Caco-2 (cell line): ENCODE results near the gene TIMM44. TPM values are rescaled to one million over a fixed set of nuclear protein-coding genes. Genes with fewer than 3 reads are reported as not detected.
"Not testable (repeated sequence)": the region's sequence is repeated elsewhere in the genome, so short reads cannot be mapped to it uniquely, and the experiment has no call there.

ENCODE experiments used
- BruUV-seq: library from RNA; stranded (reverse); fragments of 400-500 nt; replicated peaks from 2 replicates; lab custom pipeline; 2021; lab: Mats Ljungman, UMichigan
- CTCF ChIA-PET: fragments of 300-600 bp; sonication (Branson Sonifier 250); formaldehyde crosslinking; loops from one replicate; lab custom pipeline; 2022; ENCODE audit warnings: antibody characterized with exemption; lab: Charles Lee
- POLR2A ChIA-PET: fragments of 300-600 bp; sonication (Branson Sonifier 250); formaldehyde crosslinking; loops from one replicate; lab custom pipeline; 2022; ENCODE audit warnings: antibody characterized with exemption; lab: Charles Lee
- DNase-seq, 2 experiments: peaks; one replicate each; pipeline versions ENCODE4 v3.0.0 to v3.0.0-alpha.2; 2020 to 2022
- H3K27me3 ChIP-seq: replicated peaks from 2 replicates; pipeline ENCODE4 v1.6.0; 2011; ENCODE audit warnings: low read length; ENCODE audit not compliant: control insufficient read depth, insufficient read depth
- H3K36me3 ChIP-seq: 2 replicates; pipeline ENCODE4 v1.5.1; 2011; ENCODE audit warnings: low read length; ENCODE audit not compliant: control insufficient read depth, insufficient read depth
- H3K4me1 ChIP-seq: fragments of 250-450 bp; sonication (Bioruptor Pico); 2 replicates; pipeline ENCODE4 v1.5.1; 2020; ENCODE audit warnings: mild to moderate bottlenecking
- H3K4me3 ChIP-seq: 2 replicates; pipeline ENCODE4 v1.5.1; 2011; ENCODE audit warnings: low read depth, mild to moderate bottlenecking, control low read depth, low read length
- H3K9me3 ChIP-seq: fragments of 250-450 bp; sonication (Bioruptor Pico); 2 replicates; pipeline ENCODE4 v1.5.1; 2020; ENCODE audit warnings: mild to moderate bottlenecking, moderate library complexity
- H3K27ac Mint-ChIP-seq: one replicate; pipeline ENCODE4 v1.8.0; 2022; ENCODE audit warnings: mixed read lengths; ENCODE audit not compliant: unreplicated experiment
- H3K27me3 Mint-ChIP-seq: one replicate; pipeline ENCODE4 v1.8.0; 2022; ENCODE audit warnings: mixed read lengths; ENCODE audit not compliant: insufficient read depth, unreplicated experiment
- H3K36me3 Mint-ChIP-seq: one replicate; pipeline ENCODE4 v1.8.0; 2022; ENCODE audit warnings: mild to moderate bottlenecking, mixed read lengths; ENCODE audit not compliant: insufficient read depth, unreplicated experiment
- H3K4me1 Mint-ChIP-seq: one replicate; pipeline ENCODE4 v1.8.0; 2022; ENCODE audit warnings: low read depth, mixed read lengths; ENCODE audit not compliant: unreplicated experiment
- H3K4me3 Mint-ChIP-seq: one replicate; pipeline ENCODE4 v1.8.0; 2022; ENCODE audit warnings: mild to moderate bottlenecking, moderate library complexity, mixed read lengths; ENCODE audit not compliant: unreplicated experiment
- H3K9me3 Mint-ChIP-seq: one replicate; pipeline ENCODE4 v1.8.0; 2022; ENCODE audit warnings: mixed read lengths; ENCODE audit not compliant: unreplicated experiment
- intact Hi-C: fragments of 100-400 bp; cut with micrococcal nuclease; formaldehyde crosslinking; loops from one replicate; pipeline ENCODE4 v1.10.0; 2022; ENCODE audit not compliant: unreplicated experiment
- total RNA-seq: library from RNA; stranded (reverse); gene quantifications from 2 replicates; pipeline ENCODE4 v1.2.3, GENCODE V29; 2022
- TF ChIP-seq, protein P1 (sequence below), 2 experiments: fragments of 200-600 bp in 1 of 2; IDR thresholded peaks; 1 replicate in 1 of 2; 2 replicates in 1 of 2; pipeline versions ENCODE4 v1.5.1 to v1.8.0; 2011 to 2022; ENCODE audit warnings: antibody characterized with exemption in 1 of 2, control low read depth in 1 of 2, inconsistent platforms in 1 of 2, low read depth in 1 of 2, low read length in 1 of 2, mild to moderate bottlenecking in 1 of 2, moderate library complexity in 1 of 2; ENCODE audit not compliant: insufficient read depth in 1 of 2, severe bottlenecking in 1 of 2, unreplicated experiment in 1 of 2

Gene TIMM44
- total RNA-seq, 1 experiment from 2014 or later: 129 TPM

DNA sequence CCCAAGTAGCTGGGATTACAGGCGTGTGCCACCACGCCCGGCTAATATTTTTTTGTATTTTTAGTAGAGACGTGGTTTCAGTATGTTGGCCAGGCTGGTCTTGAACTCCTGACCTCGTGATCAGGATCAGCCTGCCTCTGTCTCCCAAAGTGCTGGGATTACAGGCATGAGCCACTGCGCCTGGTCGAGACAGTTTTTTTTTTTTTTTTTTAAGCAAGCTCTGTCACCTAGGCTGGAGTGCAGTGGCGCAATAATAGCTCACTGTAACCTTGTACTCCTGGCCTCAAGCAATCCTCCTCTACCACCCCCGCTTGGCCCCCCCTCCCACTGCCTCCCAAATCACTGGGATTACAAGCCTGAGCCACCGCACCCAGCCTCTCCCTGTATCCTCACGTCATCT lies 46.2 kb downstream of the TIMM44 start:
- Histone ChIP-seq H3K27me3 (no peaks in the 10 kb centered on the region), H3K36me3 (no peaks in the 10 kb centered on the region), H3K4me3 (no peak overlapping the region), H3K9me3 (no peaks in the 10 kb centered on the region), H3K4me1 (no peaks in the 10 kb centered on the region)
- H3K4me1 Mint-ChIP-seq: no peaks in the 10 kb centered on the region
- peaks cover 11% of the 10 kb centered on the region for H3K36me3 Mint-ChIP-seq
- POLR2A ChIA-PET: interaction anchor here (0.6 to 0.7 kb wide), 2 partner anchors 223 to 1461 kb away, joined by 3 read pairs; no protein-coding TSS in a partner anchor
- H3K27me3 Mint-ChIP-seq: no peaks in the 10 kb centered on the region
- intact Hi-C loops: no loop called here
- CTCF ChIA-PET: no interaction called here
- no peaks in the 10 kb centered on the region for H3K9me3 Mint-ChIP-seq
- no TSS peak for BruUV-seq
- H3K27ac Mint-ChIP-seq: no peak overlapping the region
- H3K4me3 Mint-ChIP-seq: no peak overlapping the region
- DNase-seq: no peak
- TF ChIP-seq, protein P1, sequence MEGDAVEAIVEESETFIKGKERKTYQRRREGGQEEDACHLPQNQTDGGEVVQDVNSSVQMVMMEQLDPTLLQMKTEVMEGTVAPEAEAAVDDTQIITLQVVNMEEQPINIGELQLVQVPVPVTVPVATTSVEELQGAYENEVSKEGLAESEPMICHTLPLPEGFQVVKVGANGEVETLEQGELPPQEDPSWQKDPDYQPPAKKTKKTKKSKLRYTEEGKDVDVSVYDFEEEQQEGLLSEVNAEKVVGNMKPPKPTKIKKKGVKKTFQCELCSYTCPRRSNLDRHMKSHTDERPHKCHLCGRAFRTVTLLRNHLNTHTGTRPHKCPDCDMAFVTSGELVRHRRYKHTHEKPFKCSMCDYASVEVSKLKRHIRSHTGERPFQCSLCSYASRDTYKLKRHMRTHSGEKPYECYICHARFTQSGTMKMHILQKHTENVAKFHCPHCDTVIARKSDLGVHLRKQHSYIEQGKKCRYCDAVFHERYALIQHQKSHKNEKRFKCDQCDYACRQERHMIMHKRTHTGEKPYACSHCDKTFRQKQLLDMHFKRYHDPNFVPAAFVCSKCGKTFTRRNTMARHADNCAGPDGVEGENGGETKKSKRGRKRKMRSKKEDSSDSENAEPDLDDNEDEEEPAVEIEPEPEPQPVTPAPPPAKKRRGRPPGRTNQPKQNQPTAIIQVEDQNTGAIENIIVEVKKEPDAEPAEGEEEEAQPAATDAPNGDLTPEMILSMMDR (IDR thresholded peaks at IDR 0.05; ENCODE audit: insufficient read depth in 1 of 2, low read depth in 1 of 2, low read length in 1 of 2, severe bottlenecking in 1 of 2, unreplicated experiment in 1 of 2): no peak

DNA sequence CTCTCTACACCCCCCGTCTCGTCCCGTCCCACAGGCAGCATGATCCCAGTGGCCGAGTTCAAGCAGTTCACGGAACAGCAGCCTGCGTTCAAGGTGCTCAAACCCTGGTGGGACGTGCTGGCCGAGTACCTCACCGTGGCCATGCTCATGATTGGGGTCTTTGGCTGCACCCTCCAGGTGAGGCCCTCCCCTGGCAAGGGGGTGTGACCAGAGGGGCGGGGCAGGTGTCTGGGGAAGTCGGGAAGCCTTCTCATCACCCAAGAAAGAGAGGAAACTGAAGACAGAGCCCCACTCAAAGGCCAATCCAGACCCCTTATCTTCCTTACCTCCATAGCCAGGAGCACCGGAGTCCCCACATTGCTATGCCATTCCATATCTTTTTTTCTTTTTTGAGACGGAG lies 47.9 kb downstream of the TIMM44 start:
- no TSS peak for BruUV-seq
- H3K27ac Mint-ChIP-seq: no peak overlapping the region
- no peak for DNase-seq
- no peaks in the 10 kb centered on the region for H3K27me3 ChIP-seq
- ChIA-PET CTCF (no interaction called here), POLR2A (no interaction called here)
- no peaks in the 10 kb centered on the region for H3K36me3 ChIP-seq
- no peaks in the 10 kb centered on the region for H3K27me3 Mint-ChIP-seq
- no peaks in the 10 kb centered on the region for H3K4me1 ChIP-seq
- TF ChIP-seq, protein P1 (IDR thresholded peaks at IDR 0.05; ENCODE audit: insufficient read depth in 1 of 2, low read depth in 1 of 2, low read length in 1 of 2, severe bottlenecking in 1 of 2, unreplicated experiment in 1 of 2): no peak
- no peaks in the 10 kb centered on the region for H3K9me3 ChIP-seq
- no peaks in the 10 kb centered on the region for H3K9me3 Mint-ChIP-seq
- intact Hi-C loops: no loop called here
- no peak overlapping the region for H3K4me3 Mint-ChIP-seq
- H3K36me3 Mint-ChIP-seq: peaks cover 11% of the 10 kb centered on the region
- no peak overlapping the region for H3K4me3 ChIP-seq
- no peaks in the 10 kb centered on the region for H3K4me1 Mint-ChIP-seq

GRCh38 chr19:7894612-7895309 lies 48.7 kb downstream of the TIMM44 start:
- TF ChIP-seq, protein P1 (IDR thresholded peaks at IDR 0.05; ENCODE audit: insufficient read depth in 1 of 2, low read depth in 1 of 2, low read length in 1 of 2, severe bottlenecking in 1 of 2, unreplicated experiment in 1 of 2): no peak
- Histone ChIP-seq H3K4me1 (no peaks in the 10 kb centered on the region), H3K27me3 (no peaks in the 10 kb centered on the region), H3K36me3 (no peaks in the 10 kb centered on the region), H3K4me3 (no peak overlapping the region), H3K9me3 (no peaks in the 10 kb centered on the region)
- Mint-ChIP-seq H3K27ac (no peak overlapping the region), H3K9me3 (no peaks in the 10 kb centered on the region), H3K27me3 (no peaks in the 10 kb centered on the region), H3K4me1 (no peaks in the 10 kb centered on the region), H3K4me3 (no peak overlapping the region), H3K36me3 (peaks cover 10% of the 10 kb centered on the region)
- POLR2A ChIA-PET: no interaction called here
- no peak for DNase-seq
- CTCF ChIA-PET: no interaction called here
- intact Hi-C loops: no loop called here
- BruUV-seq: no TSS peak

GRCh38 chr19:7893362-7894101 lies 49.9 kb downstream of the TIMM44 start:
- H3K4me1 ChIP-seq, POLR2A ChIA-PET, H3K9me3 Mint-ChIP-seq: not testable (repeated sequence)

More at GRCh38 chr19:7893362-7894101, 49.9 kb downstream of the TIMM44 start:
- DNase-seq, BruUV-seq, intact Hi-C loops, H3K36me3 Mint-ChIP-seq, H3K4me1 Mint-ChIP-seq, H3K36me3 ChIP-seq, H3K9me3 ChIP-seq, H3K27me3 ChIP-seq, H3K27me3 Mint-ChIP-seq, H3K27ac Mint-ChIP-seq, H3K4me3 Mint-ChIP-seq, H3K4me3 ChIP-seq: not testable (repeated sequence)
- CTCF ChIA-PET: interaction anchor here (1.2 kb wide), 1 partner anchor 24 kb away, joined by 3 read pairs; no protein-coding TSS in a partner anchor
